GM19438 (cell line): ENCODE measurements around the gene SRP68.
A peak's percentile ranks its signal among the peaks of the same experiment; 100 is the strongest.

Experiments used
- ATAC-seq: cut with Tn5 transposase; IDR thresholded peaks from one replicate; pipeline ENCODE4 v1.9.1; 2021; ENCODE audit warnings: low read depth; ENCODE audit not compliant: unreplicated experiment

Gene SRP68

DNA sequence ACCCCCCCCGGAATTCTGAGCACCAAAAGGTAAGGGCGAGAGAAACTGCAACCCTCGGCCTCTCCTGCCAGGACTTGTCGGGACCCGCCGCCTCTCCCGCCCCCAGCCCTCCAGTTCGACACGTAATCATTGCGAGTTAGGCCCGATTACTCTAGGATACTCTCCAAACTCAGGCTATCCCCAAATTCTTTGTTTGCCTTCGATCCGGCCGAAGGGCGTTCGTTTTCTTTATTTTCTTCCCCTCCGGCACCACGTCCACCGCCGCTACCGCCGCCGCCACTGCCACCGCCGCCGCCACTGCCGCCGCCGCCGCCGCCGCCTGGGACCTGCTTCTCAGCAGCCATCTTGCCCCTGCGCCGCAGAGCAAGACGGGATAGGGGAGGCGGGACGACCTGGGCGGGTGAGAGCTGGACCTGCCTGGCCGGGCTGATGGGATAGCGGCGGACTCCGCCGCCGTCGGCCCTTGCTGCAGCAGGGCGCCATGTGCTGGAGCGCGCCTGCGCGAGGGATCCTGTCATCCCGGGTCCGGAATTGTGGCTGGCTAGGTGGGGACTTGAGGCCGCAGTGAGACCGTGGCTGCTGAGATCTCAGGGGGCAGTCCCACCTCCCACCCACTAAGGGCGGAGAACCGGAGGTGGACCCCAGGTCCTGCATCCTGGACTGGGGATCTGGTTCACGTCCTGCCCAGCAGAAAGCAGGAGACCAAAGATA lies at the start of gene SRP68:
TSS of gene SRP68 (minus strand) at position 370 of the 711 bp plus-strand sequence. CDS start at position 344, 26 bp downstream.
- ATAC-seq: peak; percentile 94

- no peak for ATAC-seq
Observed at GRCh38 chr17:76121932-76122430, 49.7 kb upstream of the SRP68 start.

GRCh38 chr17:76120658-76121008 lies 48.3 kb upstream of the SRP68 start:
- no peak for ATAC-seq

- no peak for ATAC-seq
Observed at GRCh38 chr17:76119409-76120371, 47.4 kb upstream of the SRP68 start.

GRCh38 chr17:76115138-76115754 lies 42.9 kb upstream of the SRP68 start:
- ATAC-seq: no peak

GRCh38 chr17:76111956-76112355 lies 39.6 kb upstream of the SRP68 start:
- ATAC-seq: no peak

DNA sequence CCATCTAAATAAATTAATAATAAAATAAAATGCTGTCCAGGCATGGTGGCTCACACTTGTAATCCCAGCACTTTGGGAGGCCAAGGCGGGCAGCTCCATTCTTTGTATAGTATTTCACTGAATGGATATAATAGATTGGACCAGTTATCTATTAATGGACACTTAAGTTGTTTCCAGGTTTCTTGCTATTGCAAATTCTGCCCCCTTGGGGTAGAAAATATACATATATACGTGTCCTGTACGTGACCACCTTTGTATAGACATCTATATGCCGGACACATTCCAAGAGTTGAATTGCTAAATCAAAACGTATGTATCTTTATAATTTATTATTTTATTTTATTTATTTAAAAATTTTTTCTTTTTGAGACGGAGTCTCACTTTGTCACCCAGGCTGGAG lies 35.2 kb upstream of the SRP68 start:
- ATAC-seq: no peak

GRCh38 chr17:76106703-76107102 lies 34.4 kb upstream of the SRP68 start:
- no peak for ATAC-seq

DNA sequence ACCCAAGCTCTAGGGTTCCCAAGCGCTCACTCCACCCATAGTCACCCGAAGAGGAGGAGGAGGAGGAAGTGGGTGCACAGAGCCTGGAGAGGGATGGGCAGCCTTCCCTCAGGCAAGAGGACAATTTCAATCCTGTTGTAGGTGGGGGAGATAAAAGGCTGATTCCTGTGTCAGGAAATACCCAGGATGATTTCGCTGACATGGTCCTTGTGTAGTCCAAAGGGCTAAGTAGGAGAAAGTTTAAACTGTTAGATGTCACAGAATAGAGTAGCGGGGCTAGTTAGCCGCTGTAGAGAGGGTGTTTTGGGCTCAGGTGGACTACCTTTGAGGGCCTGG lies 32.5 kb upstream of the SRP68 start:
- no peak for ATAC-seq

- ATAC-seq: no peak
Observed at GRCh38 chr17:76104140-76104895, 32.0 kb upstream of the SRP68 start.

GRCh38 chr17:76103274-76104139 lies 31.2 kb upstream of the SRP68 start, which contains the start of gene EXOC7:
Gene EXOC7, minus strand, starts transcription at chr17:76103787. Its CDS starts 95 bp downstream, at chr17:76103692.
- ATAC-seq: peak; percentile 87

DNA sequence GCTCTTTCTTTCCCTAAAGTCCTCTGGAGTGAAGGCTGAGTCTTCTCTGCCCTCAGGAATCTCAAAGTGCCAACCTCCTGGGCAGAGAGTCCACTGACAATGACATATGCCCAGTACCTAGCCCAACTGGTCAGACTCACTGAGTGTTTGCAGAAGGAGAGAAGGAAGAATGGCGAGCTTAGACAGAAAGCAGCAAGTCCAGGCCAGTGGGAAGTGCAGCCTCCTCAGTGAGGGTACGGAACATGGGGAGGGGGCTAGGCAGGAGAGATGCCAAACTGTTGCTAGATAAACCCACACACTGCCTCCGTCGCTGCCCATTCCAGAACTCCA lies 30.6 kb upstream of the SRP68 start:
- ATAC-seq: no peak

DNA sequence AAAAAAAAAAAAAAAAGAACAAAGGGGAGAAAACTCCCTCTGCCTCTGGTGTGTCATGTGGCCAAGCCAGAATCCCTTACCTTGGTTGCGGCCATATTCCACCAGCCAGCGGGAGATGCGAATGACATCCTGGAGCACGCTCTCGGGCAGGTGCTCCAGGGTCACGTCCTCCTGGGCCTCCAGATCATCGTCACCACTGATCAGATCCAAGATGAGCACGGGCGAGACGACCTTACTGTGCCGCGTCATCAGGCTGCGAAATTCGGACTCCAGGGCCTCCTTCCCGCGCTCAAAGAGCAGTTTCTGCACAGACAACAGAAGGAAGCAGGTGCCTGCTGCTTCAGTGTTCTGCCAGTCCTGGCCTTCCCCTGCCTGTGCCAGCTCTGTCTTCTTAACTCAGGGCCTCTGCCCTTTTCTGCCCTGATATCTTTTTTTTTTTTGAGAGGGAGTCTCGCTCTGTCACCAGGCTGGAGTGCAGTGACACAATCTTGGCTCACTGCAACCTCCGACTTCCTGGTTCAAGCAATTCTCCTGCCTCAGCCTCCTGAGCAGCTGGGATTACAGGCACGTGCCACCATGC lies 25.5 kb upstream of the SRP68 start:
- ATAC-seq: no peak

GRCh38 chr17:76095943-76096342 lies 23.6 kb upstream of the SRP68 start:
- no peak for ATAC-seq

GRCh38 chr17:76094046-76094445 lies 21.7 kb upstream of the SRP68 start:
- ATAC-seq: no peak

GRCh38 chr17:76092526-76093413 lies 20.5 kb upstream of the SRP68 start:
- no peak for ATAC-seq

DNA sequence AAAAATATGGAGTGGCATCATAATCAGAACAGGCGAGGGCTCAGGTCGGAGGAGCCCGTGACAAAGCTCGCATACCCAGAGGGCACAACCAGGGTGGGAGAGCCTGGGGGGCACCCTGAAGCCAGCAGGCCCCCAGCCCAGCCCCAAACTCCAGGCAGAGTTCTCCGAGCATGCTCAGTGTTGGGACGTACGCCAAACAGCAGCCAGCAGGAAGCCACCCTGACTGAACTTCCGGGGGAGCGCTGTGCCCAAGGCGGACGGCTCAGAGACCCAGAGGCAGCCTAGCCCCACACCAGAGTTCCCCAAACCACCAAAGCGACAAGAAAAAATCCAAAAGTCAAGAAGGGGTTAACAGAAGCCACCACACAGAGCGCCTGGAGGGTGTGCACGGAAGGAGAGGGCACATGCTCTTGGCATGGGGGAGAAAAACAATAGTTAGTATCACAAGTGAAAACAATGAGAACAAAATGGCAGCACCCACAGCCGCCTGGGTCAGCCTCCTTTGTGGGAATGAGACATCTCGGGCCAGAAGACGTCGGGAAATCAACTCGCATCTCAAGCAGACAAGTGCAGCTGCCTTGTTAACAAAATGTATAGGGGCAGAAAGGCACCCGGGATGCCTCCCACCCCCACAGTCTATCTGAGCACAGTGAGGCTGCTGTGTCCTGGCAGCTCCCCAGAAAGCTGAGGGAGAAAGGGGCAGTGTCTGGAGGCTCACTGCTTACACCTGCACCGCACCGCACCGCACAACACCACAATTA lies 19.4 kb upstream of the SRP68 start:
- ATAC-seq: no peak
